ENCODE measurements around the gene NDFIP1. TPM values are rescaled to one million over a fixed set of nuclear protein-coding genes. Genes with fewer than 3 reads are reported as not detected.
"Not testable (repeated sequence)": the region's sequence is repeated elsewhere in the genome, so short reads cannot be mapped to it uniquely, and the experiment has no call there.

The NDFIP1 gene
- polyA plus RNA-seq, 12 donors, result 58.5 to 92.8 (median 69.9) TPM; not detected in 1

GRCh38 chr5:142151436-142152383, 43.1 kb downstream of the NDFIP1 start:
- peak; percentile 86 for DNase-seq

- DNase-seq, result no peak
These were observed 43.8 kb downstream of the NDFIP1 start for GRCh38 chr5:142152384-142152732.

GRCh38 chr5:142153674-142154448, 45.3 kb downstream of the NDFIP1 start:
- no peak for DNase-seq

GRCh38 chr5:142154449-142154841, 45.9 kb downstream of the NDFIP1 start:
- not testable (repeated sequence) for DNase-seq

GRCh38 chr5:142156839-142157463, 48.4 kb downstream of the NDFIP1 start:
- DNase-seq, result no peak

GRCh38 chr5:142159354-142159753, 50.8 kb downstream of the NDFIP1 start:
- DNase-seq, result no peak

- DNase-seq, result no peak
These were observed 55.7 kb downstream of the NDFIP1 start for GRCh38 chr5:142164315-142164714.

GRCh38 chr5:142166754-142167153, 58.2 kb downstream of the NDFIP1 start:
- DNase-seq, result no peak

GRCh38 chr5:142167458-142167857, 58.9 kb downstream of the NDFIP1 start:
- no peak for DNase-seq

- DNase-seq, result no peak
These were observed 59.8 kb downstream of the NDFIP1 start for GRCh38 chr5:142168365-142168764.

GRCh38 chr5:142170254-142170953, 61.8 kb downstream of the NDFIP1 start:
- no peak for DNase-seq

GRCh38 chr5:142171270-142171669, 62.7 kb downstream of the NDFIP1 start:
- no peak for DNase-seq

GRCh38 chr5:142175039-142175438, 66.5 kb downstream of the NDFIP1 start:
- no peak for DNase-seq

- no peak for DNase-seq
These were observed 67.0 kb downstream of the NDFIP1 start for GRCh38 chr5:142175461-142176142.

- no peak for DNase-seq
These were observed 67.7 kb downstream of the NDFIP1 start for GRCh38 chr5:142176255-142176654.

GRCh38 chr5:142178651-142179050, 70.1 kb downstream of the NDFIP1 start:
- no peak for DNase-seq

GRCh38 chr5:142179776-142180387, 71.3 kb downstream of the NDFIP1 start:
- DNase-seq, result no peak

- no peak for DNase-seq
These were observed 72.5 kb downstream of the NDFIP1 start for GRCh38 chr5:142181096-142181495.

- DNase-seq, result no peak
These were observed 73.1 kb downstream of the NDFIP1 start for GRCh38 chr5:142181547-142182163.

GRCh38 chr5:142182840-142183239, 74.3 kb downstream of the NDFIP1 start:
- no peak for DNase-seq
